ENCODE results near the gene SHROOM1. TPM values are rescaled to one million over a fixed set of nuclear protein-coding genes. Genes with fewer than 3 reads are reported as not detected.

The SHROOM1 gene
- total and polyA plus RNA-seq, 2 donors (not counting 1 experiment from before 2014, with no cell fraction given): 2.9 to 6.1 TPM

DNA sequence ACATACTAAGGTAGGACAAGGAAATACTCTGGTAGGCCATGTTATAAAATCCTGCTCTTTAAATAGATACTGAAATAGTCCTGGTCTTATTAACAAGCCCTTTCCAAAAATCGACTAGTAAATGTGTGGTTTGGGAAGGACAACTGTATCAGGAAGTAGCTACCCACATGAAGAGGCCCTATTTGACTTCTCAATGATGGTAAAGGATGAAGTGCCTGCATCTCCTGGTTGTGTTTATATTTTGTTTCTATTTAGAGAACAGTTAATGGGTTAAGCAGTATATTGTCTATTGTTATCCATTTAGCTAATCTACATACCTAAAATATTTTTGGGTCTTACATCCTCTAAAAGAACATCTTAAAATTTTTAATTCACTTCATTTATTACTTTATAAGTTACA is 23.3 kb upstream of the SHROOM1 start:
- Histone ChIP-seq H3K4me2 (ENCODE audit: extremely low read depth, insufficient read depth, low read length) (no peak overlapping the region), H3K4me1 (ENCODE audit: control insufficient read depth, extremely low read depth, insufficient read depth, low read length) (no peaks in the 10 kb centered on the region), H3K9ac (ENCODE audit: insufficient read depth, low read length) (no peak overlapping the region), H3K27me3 (ENCODE audit: control insufficient read depth, insufficient read depth, low read length) (no peaks in the 10 kb centered on the region), H3K36me3 (ENCODE audit: control insufficient read depth, insufficient read depth, low read length) (no peaks in the 10 kb centered on the region), H3K4me3 (replicated peaks in 1 of 4; ENCODE audit: control extremely low read depth in 1 of 4, insufficient read depth in 1 of 4, low read depth in 3 of 4, low read length in 4 of 4) (no peak overlapping the region), H3K9me3 (ENCODE audit: control insufficient read depth, insufficient read depth, low read depth, low read length) (no peaks in the 10 kb centered on the region), H4K20me1 (ENCODE audit: control insufficient read depth, extremely low read depth, insufficient read depth, low read length) (no peaks in the 10 kb centered on the region), H2AFZ (ENCODE audit: low read length) (no peak overlapping the region), H3K27ac (ENCODE audit: insufficient read depth, low read length) (no peak overlapping the region), H3K79me2 (ENCODE audit: control insufficient read depth, insufficient read depth, low read length) (no peaks in the 10 kb centered on the region)
- no peak for TF ChIP-seq EZH2 (IDR thresholded peaks at IDR 0.05; ENCODE audit: low read length, missing control alignments)
- TF ChIP-seq, protein P1, sequence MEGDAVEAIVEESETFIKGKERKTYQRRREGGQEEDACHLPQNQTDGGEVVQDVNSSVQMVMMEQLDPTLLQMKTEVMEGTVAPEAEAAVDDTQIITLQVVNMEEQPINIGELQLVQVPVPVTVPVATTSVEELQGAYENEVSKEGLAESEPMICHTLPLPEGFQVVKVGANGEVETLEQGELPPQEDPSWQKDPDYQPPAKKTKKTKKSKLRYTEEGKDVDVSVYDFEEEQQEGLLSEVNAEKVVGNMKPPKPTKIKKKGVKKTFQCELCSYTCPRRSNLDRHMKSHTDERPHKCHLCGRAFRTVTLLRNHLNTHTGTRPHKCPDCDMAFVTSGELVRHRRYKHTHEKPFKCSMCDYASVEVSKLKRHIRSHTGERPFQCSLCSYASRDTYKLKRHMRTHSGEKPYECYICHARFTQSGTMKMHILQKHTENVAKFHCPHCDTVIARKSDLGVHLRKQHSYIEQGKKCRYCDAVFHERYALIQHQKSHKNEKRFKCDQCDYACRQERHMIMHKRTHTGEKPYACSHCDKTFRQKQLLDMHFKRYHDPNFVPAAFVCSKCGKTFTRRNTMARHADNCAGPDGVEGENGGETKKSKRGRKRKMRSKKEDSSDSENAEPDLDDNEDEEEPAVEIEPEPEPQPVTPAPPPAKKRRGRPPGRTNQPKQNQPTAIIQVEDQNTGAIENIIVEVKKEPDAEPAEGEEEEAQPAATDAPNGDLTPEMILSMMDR (conservative IDR thresholded peaks at IDR 0.05 in 1 of 2, IDR thresholded peaks at IDR 0.05 in 1 of 2; ENCODE audit: low read depth in 1 of 2, low read length in 2 of 2): no peak
- DNase-seq (ENCODE audit: low read depth in 2 of 2): no peak

DNA sequence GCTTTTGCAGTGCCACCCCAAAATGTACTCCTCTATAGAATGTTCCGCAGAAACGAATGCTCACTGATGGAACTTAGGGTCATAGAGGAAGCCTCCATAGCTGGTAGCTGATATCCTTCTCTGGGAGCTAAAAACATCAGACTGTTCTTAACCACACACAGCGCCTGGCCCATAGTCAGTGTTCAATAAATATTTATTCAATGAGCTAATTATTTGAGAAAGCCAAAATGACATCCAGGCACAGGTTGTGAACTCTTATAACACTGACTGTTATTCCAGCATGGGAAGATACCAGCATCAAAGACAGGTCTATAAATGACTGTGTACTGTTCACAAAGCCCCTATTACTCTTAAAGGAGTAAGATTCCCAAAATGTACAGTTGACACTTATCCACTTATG is 22.9 kb upstream of the SHROOM1 start:
- Histone ChIP-seq H4K20me1 (ENCODE audit: control insufficient read depth, extremely low read depth, insufficient read depth, low read length) (no peaks in the 10 kb centered on the region), H3K9me3 (ENCODE audit: control insufficient read depth, insufficient read depth, low read depth, low read length) (no peaks in the 10 kb centered on the region), H3K36me3 (ENCODE audit: control insufficient read depth, insufficient read depth, low read length) (no peaks in the 10 kb centered on the region), H2AFZ (ENCODE audit: low read length) (no peak overlapping the region), H3K9ac (ENCODE audit: insufficient read depth, low read length) (no peak overlapping the region), H3K4me3 (replicated peaks in 1 of 4; ENCODE audit: control extremely low read depth in 1 of 4, insufficient read depth in 1 of 4, low read depth in 3 of 4, low read length in 4 of 4) (no peak overlapping the region), H3K4me2 (ENCODE audit: extremely low read depth, insufficient read depth, low read length) (no peak overlapping the region), H3K27me3 (ENCODE audit: control insufficient read depth, insufficient read depth, low read length) (no peaks in the 10 kb centered on the region), H3K79me2 (ENCODE audit: control insufficient read depth, insufficient read depth, low read length) (no peaks in the 10 kb centered on the region), H3K27ac (ENCODE audit: insufficient read depth, low read length) (no peak overlapping the region), H3K4me1 (ENCODE audit: control insufficient read depth, extremely low read depth, insufficient read depth, low read length) (no peaks in the 10 kb centered on the region)
- TF ChIP-seq EZH2 (IDR thresholded peaks at IDR 0.05; ENCODE audit: low read length, missing control alignments): no peak
- TF ChIP-seq, protein P1 (conservative IDR thresholded peaks at IDR 0.05 in 1 of 2, IDR thresholded peaks at IDR 0.05 in 1 of 2; ENCODE audit: low read depth in 1 of 2, low read length in 2 of 2): no peak
- DNase-seq (ENCODE audit: low read depth in 2 of 2): no peak

DNA sequence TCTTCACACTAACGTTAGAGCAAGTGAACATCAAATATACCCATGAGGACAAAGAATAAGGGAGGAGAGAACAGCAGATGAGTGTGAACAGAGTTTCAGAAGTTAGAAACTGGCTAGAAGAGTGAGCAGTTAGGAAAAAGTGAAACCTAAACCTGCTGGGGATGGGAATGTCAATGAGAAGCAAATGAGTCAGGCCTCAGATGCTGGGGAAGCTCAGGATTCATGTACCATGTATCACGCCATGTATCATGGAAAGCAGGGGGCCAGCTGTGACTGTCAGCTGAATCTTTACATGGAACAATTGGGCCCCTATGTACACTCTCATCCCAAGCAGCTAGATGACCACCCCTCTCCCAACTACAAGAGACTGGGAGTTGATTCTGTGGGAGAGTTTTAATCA is 19.6 kb upstream of the SHROOM1 start:
- Histone ChIP-seq H3K36me3 (ENCODE audit: control insufficient read depth, insufficient read depth, low read length) (no peaks in the 10 kb centered on the region), H3K4me2 (ENCODE audit: extremely low read depth, insufficient read depth, low read length) (peak overlapping the region; percentile 35), H3K4me1 (ENCODE audit: control insufficient read depth, extremely low read depth, insufficient read depth, low read length) (no peaks in the 10 kb centered on the region), H3K9me3 (ENCODE audit: control insufficient read depth, insufficient read depth, low read depth, low read length) (no peaks in the 10 kb centered on the region), H3K79me2 (ENCODE audit: control insufficient read depth, insufficient read depth, low read length) (no peaks in the 10 kb centered on the region), H3K9ac (ENCODE audit: insufficient read depth, low read length) (no peak overlapping the region), H4K20me1 (ENCODE audit: control insufficient read depth, extremely low read depth, insufficient read depth, low read length) (no peaks in the 10 kb centered on the region), H3K4me3 (replicated peaks in 1 of 4; ENCODE audit: control extremely low read depth in 1 of 4, insufficient read depth in 1 of 4, low read depth in 3 of 4, low read length in 4 of 4) (no peak overlapping the region), H3K27me3 (ENCODE audit: control insufficient read depth, insufficient read depth, low read length) (no peaks in the 10 kb centered on the region), H3K27ac (ENCODE audit: insufficient read depth, low read length) (no peak overlapping the region), H2AFZ (ENCODE audit: low read length) (no peak overlapping the region)
- DNase-seq (ENCODE audit: low read depth in 2 of 2): peak in 1 of 2 donors; percentile 55
- TF ChIP-seq, protein P1 (conservative IDR thresholded peaks at IDR 0.05 in 1 of 2, IDR thresholded peaks at IDR 0.05 in 1 of 2; ENCODE audit: low read depth in 1 of 2, low read length in 2 of 2): no peak
- no peak for TF ChIP-seq EZH2 (IDR thresholded peaks at IDR 0.05; ENCODE audit: low read length, missing control alignments)
